Measurements from ENCODE around the gene RPS6KB2. TPM values are rescaled to one million over a fixed set of nuclear protein-coding genes. Genes with fewer than 3 reads are reported as not detected.
A peak's percentile ranks its signal among the peaks of the same experiment; 100 is the strongest.

RPS6KB2 gene
- total and polyA plus RNA-seq, 2 donors (not counting 1 experiment from before 2014, with no cell fraction given): 81.8 to 131 TPM

DNA sequence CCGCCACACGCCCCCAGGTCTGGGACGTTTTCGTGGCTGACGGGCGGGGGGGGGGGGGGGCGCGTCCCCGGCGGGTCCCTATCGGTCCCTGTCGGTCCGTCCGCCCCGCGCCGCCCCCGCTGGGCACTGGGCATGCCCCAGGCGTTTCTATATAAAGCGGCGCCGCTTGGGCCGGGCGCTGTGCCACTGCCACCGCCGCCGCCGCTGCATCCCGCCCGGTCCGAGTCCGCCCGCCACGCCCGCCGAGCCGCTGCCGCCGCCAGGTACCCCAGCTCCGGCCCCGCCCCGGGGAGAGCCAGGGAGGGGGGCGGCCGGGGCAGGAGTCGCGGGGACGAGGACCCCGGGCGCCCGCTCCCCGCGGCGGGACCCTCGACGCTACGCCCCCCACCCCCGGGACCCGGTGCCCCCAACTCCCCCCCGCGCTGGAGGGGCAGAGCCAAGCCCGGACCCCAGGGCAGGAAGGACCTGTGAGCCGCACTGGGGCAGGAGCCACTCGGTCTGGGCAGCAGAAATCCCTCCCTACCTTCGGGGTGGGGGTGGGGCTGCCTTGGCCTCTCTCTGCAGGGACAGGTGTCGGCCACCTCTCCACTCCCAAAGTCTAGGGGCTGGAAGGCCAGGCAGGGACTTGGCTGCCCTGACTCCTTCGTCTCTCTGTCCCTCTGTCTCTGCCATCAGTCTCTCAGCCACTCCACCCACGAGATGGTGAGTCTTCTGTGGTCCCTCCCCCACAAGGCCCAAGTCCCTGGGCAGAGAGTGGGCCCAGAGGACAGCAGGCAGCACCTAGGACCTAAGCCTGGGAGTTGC is 12.6 kb upstream of the RPS6KB2 start, which contains the start of gene CARNS1:
Gene CARNS1, plus strand, starts transcription at position 178 of the 804 bp plus-strand sequence. Its CDS starts 522 bp downstream, at position 700.
- H3K27ac Mint-ChIP-seq: peak within 1 kb of the TSS; percentile 98
- DNase-seq: no peak
- Histone ChIP-seq H3K4me3 (ENCODE audit: control extremely low read depth in 1 of 5, extremely low read depth in 1 of 5, insufficient read depth in 1 of 5, low read depth in 2 of 5, low read length in 4 of 5) (peak within 1 kb of the TSS in 4 of 5 experiments; percentile 40 to 62 (median 54)), H3K9me3 (ENCODE audit: control extremely low read depth in 1 of 3, control insufficient read depth in 2 of 3, insufficient read depth in 1 of 3, low read length in 2 of 3) (peaks cover 0 to 2% (median 0%) of the 10 kb centered on the region in 3 donors), H3K79me2 (ENCODE audit: control insufficient read depth, insufficient read depth, low read length) (peaks cover 34% of the 10 kb centered on the region), H2AFZ (ENCODE audit: insufficient read depth, low read depth, low read length, poor library complexity, severe bottlenecking) (peak within 1 kb of the TSS; percentile 72), H3K27ac (ENCODE audit: low read length in 2 of 2) (peak within 1 kb of the TSS; percentile 56 to 71), H3K4me1 (ENCODE audit: control insufficient read depth in 2 of 2, insufficient read depth in 2 of 2, low read length in 2 of 2) (peaks cover 86 to 93% of the 10 kb centered on the region in 2 donors), H4K20me1 (ENCODE audit: control insufficient read depth, insufficient read depth, low read length, poor library complexity, severe bottlenecking) (no peaks in the 10 kb centered on the region), H3K4me2 (replicated peaks; ENCODE audit: low read depth, low read length, poor library complexity, severe bottlenecking) (peak within 1 kb of the TSS; percentile 95), H3K9ac (ENCODE audit: low read length) (peak within 1 kb of the TSS; percentile 61), H3K27me3 (replicated peaks in 1 of 4; ENCODE audit: control extremely low read depth in 1 of 4, control insufficient read depth in 3 of 4, insufficient read depth in 4 of 4, low read length in 3 of 4) (no peaks in the 10 kb centered on the region), H3K36me3 (replicated peaks in 1 of 2; ENCODE audit: control extremely low read depth in 1 of 2, control insufficient read depth in 1 of 2, extremely low read depth in 1 of 2, insufficient read depth in 2 of 2, low read length in 1 of 2) (no peaks in the 10 kb centered on the region)
- no peak for ATAC-seq (ENCODE audit: low read depth)
- H3K9me3 Mint-ChIP-seq (ENCODE audit: insufficient read depth): no peaks in the 10 kb centered on the region
- H3K4me1 Mint-ChIP-seq: peaks cover 81% of the 10 kb centered on the region
- TF ChIP-seq EZH2 (IDR thresholded peaks at IDR 0.05; ENCODE audit: borderline replicate concordance, insufficient read depth, low read depth, low read length, poor library complexity, severe bottlenecking): no peak
- TF ChIP-seq, protein P1, sequence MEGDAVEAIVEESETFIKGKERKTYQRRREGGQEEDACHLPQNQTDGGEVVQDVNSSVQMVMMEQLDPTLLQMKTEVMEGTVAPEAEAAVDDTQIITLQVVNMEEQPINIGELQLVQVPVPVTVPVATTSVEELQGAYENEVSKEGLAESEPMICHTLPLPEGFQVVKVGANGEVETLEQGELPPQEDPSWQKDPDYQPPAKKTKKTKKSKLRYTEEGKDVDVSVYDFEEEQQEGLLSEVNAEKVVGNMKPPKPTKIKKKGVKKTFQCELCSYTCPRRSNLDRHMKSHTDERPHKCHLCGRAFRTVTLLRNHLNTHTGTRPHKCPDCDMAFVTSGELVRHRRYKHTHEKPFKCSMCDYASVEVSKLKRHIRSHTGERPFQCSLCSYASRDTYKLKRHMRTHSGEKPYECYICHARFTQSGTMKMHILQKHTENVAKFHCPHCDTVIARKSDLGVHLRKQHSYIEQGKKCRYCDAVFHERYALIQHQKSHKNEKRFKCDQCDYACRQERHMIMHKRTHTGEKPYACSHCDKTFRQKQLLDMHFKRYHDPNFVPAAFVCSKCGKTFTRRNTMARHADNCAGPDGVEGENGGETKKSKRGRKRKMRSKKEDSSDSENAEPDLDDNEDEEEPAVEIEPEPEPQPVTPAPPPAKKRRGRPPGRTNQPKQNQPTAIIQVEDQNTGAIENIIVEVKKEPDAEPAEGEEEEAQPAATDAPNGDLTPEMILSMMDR (IDR thresholded peaks at IDR 0.05): no peak
- intact Hi-C loops (cut with micrococcal nuclease): no loop called here
- CTCF ChIA-PET: interaction anchor here (1.3 to 10.4 kb wide), 2 partner anchors 9 to 13 kb away, joined by 3 to 121 read pairs; partner anchors contain the start of genes PPP1CA and TBC1D10C
- POLR2A ChIA-PET: interaction anchor here (1.1 to 10.7 kb wide), 3 partner anchors 12 to 115 kb away, joined by 3 to 195 read pairs (median 4); partner anchors contain the start of genes PPP1CA and TBC1D10C
- no peaks in the 10 kb centered on the region for H3K27me3 Mint-ChIP-seq
- WGBS (ENCODE audit: insufficient coverage): 9% methylated on average over 61 of the region's 67 CpGs
- peak within 1 kb of the TSS; percentile 89 for H3K4me3 Mint-ChIP-seq
